ENCODE measurements around the gene CREB5. TPM values are rescaled to one million over a fixed set of nuclear protein-coding genes. Genes with fewer than 3 reads are reported as not detected.

CREB5 gene
- polyA plus RNA-seq, 1 donor from 2014 or later = 3.7 TPM

DNA sequence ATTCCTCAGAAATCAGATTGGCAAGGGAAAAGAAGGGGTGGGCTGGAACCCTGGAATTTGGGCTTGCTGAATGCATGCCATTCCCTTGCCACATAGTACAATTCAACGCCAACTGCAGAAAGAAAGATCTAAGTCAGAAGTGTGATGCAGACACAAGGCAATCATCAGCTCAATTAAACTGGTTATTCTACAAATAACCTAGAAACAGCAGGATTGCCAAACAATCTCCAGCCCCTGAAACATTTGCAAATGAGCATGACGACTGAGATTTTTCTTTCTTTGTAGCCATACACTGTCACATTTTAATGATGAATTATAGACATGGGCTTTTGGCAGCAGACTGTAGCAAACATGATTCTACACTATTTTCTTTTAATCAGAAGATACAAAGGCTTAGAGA, 16.5 kb upstream of the CREB5 start:
- Histone ChIP-seq H3K79me2 (replicated peaks; ENCODE audit: insufficient read depth, low read length) (no peaks in the 10 kb centered on the region), H3K9me2 (ENCODE audit: insufficient read depth, low read length) (no peaks in the 10 kb centered on the region), H3K36me3 (ENCODE audit: insufficient read depth, low read length) (no peaks in the 10 kb centered on the region), H3K4me3 (ENCODE audit: low read length) (no peak overlapping the region), H3K9me3 (ENCODE audit: low read length) (no peaks in the 10 kb centered on the region), H3K4me2 (ENCODE audit: low read length) (no peak overlapping the region), H4K20me1 (ENCODE audit: insufficient read depth) (no peaks in the 10 kb centered on the region), H3K27me3 (ENCODE audit: insufficient read depth, low read depth, low read length) (no peaks in the 10 kb centered on the region), H2AFZ (ENCODE audit: low read depth, low read length) (no peak overlapping the region), H3K27ac (ENCODE audit: low read length) (no peak overlapping the region), H3F3A (ENCODE audit: insufficient read depth, low read length, poor library complexity, severe bottlenecking) (no peaks in the 10 kb centered on the region), H3K9ac (ENCODE audit: low read length) (no peak overlapping the region)
- TF ChIP-seq POLR2AphosphoS5 (IDR thresholded peaks at IDR 0.05) (no peak), RAD21 (conservative IDR thresholded peaks at IDR 0.05) (no peak), MXI1 (conservative IDR thresholded peaks at IDR 0.05; ENCODE audit: poor library complexity, severe bottlenecking) (no peak), EZH2 (IDR thresholded peaks at IDR 0.05; ENCODE audit: borderline replicate concordance, insufficient read depth, low read length, poor library complexity, severe bottlenecking) (no peak), CTCF (IDR thresholded peaks at IDR 0.05; ENCODE audit: poor library complexity, severe bottlenecking) (no peak), EP300 (conservative IDR thresholded peaks at IDR 0.05; ENCODE audit: poor library complexity, severe bottlenecking) (no peak), SMC3 (conservative IDR thresholded peaks at IDR 0.05; ENCODE audit: poor library complexity) (no peak), TAF1 (IDR thresholded peaks at IDR 0.05; ENCODE audit: low read depth) (no peak)
- TF ChIP-seq, protein P1, sequence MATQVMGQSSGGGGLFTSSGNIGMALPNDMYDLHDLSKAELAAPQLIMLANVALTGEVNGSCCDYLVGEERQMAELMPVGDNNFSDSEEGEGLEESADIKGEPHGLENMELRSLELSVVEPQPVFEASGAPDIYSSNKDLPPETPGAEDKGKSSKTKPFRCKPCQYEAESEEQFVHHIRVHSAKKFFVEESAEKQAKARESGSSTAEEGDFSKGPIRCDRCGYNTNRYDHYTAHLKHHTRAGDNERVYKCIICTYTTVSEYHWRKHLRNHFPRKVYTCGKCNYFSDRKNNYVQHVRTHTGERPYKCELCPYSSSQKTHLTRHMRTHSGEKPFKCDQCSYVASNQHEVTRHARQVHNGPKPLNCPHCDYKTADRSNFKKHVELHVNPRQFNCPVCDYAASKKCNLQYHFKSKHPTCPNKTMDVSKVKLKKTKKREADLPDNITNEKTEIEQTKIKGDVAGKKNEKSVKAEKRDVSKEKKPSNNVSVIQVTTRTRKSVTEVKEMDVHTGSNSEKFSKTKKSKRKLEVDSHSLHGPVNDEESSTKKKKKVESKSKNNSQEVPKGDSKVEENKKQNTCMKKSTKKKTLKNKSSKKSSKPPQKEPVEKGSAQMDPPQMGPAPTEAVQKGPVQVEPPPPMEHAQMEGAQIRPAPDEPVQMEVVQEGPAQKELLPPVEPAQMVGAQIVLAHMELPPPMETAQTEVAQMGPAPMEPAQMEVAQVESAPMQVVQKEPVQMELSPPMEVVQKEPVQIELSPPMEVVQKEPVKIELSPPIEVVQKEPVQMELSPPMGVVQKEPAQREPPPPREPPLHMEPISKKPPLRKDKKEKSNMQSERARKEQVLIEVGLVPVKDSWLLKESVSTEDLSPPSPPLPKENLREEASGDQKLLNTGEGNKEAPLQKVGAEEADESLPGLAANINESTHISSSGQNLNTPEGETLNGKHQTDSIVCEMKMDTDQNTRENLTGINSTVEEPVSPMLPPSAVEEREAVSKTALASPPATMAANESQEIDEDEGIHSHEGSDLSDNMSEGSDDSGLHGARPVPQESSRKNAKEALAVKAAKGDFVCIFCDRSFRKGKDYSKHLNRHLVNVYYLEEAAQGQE (IDR thresholded peaks at IDR 0.05; ENCODE audit: borderline replicate concordance) = no peak

- Histone ChIP-seq H3F3A (ENCODE audit: insufficient read depth, low read length, poor library complexity, severe bottlenecking) (no peaks in the 10 kb centered on the region), H4K20me1 (ENCODE audit: insufficient read depth) (no peaks in the 10 kb centered on the region), H3K36me3 (ENCODE audit: insufficient read depth, low read length) (no peaks in the 10 kb centered on the region), H3K9me3 (ENCODE audit: low read length) (no peaks in the 10 kb centered on the region), H3K4me2 (ENCODE audit: low read length) (no peak overlapping the region), H3K79me2 (replicated peaks; ENCODE audit: insufficient read depth, low read length) (no peaks in the 10 kb centered on the region), H3K27ac (ENCODE audit: low read length) (no peak overlapping the region), H2AFZ (ENCODE audit: low read depth, low read length) (no peak overlapping the region), H3K4me3 (ENCODE audit: low read length) (no peak overlapping the region), H3K9ac (ENCODE audit: low read length) (no peak overlapping the region), H3K9me2 (ENCODE audit: insufficient read depth, low read length) (no peaks in the 10 kb centered on the region), H3K27me3 (ENCODE audit: insufficient read depth, low read depth, low read length) (no peaks in the 10 kb centered on the region)
- TF ChIP-seq EZH2 (IDR thresholded peaks at IDR 0.05; ENCODE audit: borderline replicate concordance, insufficient read depth, low read length, poor library complexity, severe bottlenecking) (no peak), SMC3 (conservative IDR thresholded peaks at IDR 0.05; ENCODE audit: poor library complexity) (no peak), TAF1 (IDR thresholded peaks at IDR 0.05; ENCODE audit: low read depth) (no peak), MXI1 (conservative IDR thresholded peaks at IDR 0.05; ENCODE audit: poor library complexity, severe bottlenecking) (no peak)
- TF ChIP-seq, protein P1 (IDR thresholded peaks at IDR 0.05; ENCODE audit: borderline replicate concordance) = no peak
These were observed 15.2 kb upstream of the CREB5 start for GRCh38 chr7:28397141-28397540.
